GM19455 (cell line): ENCODE data around the gene PCP4L1.

Source experiments
- ATAC-seq: cut with Tn5 transposase; IDR thresholded peaks from one replicate; pipeline ENCODE4 v1.9.1; 2021; ENCODE audit not compliant: unreplicated experiment

The PCP4L1 gene

DNA sequence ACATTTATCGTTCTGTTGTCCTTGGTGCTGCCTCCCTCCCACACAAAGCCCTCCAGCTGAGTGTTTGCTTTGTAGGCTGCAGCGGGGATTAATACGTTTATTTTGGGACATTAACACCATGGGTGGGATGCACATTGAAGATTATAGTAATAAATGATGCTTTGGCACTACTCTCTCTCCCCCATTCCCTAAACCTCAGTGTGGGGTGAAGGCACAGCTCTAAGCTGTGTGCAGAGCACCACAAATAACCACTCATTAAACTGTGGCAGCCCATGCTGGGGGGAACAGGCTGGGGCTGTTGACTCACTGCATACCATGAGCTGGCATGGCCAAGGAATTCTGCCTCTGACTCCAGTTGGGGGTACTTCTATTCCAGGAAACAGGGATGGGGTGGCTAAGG lies 7.7 kb downstream of the PCP4L1 start:
- no peak for ATAC-seq

DNA sequence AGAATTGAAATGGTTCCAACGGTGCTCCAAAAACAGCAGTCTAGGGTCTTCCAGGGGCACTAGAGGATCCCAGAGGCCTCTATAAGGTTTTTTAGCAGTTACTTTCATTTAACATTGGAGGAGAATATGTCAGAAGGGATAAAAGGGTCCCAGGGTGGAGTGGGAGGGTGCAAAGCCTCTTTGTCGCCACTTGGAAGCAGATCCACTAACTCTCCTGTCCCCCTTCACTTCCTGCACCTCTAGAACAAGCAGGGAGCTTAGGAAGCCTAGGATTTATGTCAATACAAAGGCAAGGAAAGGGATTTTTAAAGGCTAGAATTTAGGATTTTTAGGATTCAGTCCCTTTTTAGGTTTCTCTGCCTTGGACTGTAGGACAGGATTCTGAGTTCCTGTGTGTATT lies 8.3 kb downstream of the PCP4L1 start:
- ATAC-seq, result no peak

DNA sequence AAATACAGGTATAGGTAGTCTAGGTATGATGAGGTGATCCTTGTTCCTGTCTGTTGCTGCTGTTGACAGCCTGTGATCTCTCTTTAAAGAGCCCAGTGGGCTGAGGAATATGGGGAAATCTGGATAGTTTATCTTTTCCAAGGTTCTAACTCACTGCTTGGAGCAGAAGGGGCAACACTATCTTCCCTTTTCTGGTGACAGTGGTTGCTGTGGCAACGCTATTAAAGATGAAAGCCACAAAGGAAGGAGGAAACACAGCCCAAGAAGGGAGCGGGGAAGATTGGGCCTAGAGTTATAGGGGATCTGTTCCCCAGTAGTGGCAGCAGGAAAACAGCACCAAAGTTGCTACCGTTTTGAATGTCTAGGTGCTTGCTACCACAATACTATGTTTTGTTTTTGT lies 8.8 kb downstream of the PCP4L1 start:
- ATAC-seq, result no peak

DNA sequence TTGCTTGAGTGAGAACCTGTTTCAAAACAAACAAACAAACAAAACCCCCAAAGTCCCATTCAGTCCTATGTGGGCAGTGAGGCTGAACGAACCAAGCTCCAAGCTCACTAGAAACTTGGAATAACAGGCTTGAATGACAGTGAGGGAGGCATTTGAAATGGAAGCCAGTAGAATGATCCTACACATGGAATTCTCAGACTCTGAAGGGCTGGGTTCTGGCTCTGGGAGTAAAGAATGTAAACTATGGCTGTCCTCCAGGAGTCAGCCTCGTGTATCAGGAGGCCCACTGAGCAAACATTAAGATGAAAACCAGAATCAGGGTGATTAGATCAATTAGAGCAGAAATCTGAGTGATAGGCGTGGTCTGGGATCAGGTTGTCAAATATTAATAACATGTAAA lies 14.9 kb downstream of the PCP4L1 start:
- no peak for ATAC-seq

DNA sequence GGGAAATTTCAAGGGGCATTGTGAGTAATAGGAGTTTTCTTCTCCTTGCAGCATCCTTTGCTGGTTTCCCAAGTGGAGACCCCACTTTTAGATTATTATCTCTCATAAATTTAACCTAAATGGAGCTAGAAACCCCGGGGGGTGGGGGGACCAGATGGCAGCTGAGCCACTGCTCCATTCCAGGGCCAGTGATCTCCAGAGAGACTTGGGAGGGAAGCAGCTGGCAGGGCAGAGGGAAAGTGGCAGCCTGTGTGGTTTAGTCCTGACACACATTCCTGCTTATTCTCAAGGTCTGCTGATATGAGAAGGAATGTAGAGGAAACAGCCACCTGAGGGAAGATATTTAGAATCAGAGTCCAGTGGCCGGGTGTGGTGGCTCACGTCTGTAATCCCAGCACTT lies 16.3 kb downstream of the PCP4L1 start:
- no peak for ATAC-seq

DNA sequence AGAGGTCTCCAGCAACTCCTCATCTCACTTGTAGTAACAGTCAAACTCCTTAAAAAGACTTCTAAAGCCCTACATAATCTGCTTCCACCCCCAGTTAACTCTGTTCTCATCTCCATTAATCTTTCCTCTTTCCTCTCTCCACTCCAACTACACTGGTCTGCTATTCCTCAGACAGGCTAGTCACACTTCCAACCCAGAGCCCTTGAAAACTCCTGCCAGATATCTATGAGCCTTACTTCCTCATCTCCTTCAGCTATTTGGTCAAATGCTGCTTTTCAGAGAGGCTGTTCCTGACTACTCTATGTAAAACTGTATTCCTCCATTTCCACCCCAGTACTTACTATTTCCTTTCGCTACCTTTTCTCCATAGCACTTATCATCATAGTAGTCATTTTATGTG lies 24.4 kb downstream of the PCP4L1 start:
- no peak for ATAC-seq

DNA sequence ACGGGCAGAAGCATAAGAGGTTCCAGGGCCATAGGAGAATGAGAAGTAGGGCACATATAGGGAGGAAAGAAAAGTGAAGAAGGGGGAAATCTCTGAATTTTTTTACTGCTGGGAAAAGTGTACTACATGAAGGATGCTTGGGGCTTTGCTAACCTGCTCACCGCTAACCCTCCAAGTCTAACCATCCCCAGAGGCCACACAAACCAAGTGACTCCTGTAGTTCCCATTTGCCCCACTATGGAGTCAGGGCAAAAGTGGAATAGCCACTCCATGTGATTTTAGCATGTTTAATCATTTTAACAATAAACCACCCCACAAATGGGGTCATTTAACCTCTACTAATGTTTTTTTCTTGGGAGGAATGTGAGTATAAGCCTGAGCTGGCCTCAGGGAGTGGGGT lies 26.6 kb downstream of the PCP4L1 start:
- no peak for ATAC-seq

DNA sequence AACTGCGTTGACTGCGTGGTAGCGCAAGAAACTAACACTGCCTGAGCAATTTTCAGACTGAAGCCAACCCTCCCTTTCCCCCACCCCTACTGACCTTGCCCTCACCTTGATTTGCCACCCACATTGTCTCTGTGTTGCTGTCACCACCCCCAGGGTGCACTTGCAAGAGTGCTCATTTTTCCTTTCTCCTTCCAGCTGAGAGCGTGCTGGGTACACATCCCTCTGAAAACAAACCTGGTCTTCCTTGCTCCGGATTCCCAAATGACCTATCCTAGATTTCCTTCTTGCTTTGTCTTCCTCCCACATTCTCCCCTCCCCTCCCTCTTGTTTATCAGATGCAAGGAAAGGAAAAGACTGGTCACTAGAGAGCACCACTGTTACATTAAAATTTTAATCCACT lies 27.0 kb downstream of the PCP4L1 start:
- no peak for ATAC-seq

DNA sequence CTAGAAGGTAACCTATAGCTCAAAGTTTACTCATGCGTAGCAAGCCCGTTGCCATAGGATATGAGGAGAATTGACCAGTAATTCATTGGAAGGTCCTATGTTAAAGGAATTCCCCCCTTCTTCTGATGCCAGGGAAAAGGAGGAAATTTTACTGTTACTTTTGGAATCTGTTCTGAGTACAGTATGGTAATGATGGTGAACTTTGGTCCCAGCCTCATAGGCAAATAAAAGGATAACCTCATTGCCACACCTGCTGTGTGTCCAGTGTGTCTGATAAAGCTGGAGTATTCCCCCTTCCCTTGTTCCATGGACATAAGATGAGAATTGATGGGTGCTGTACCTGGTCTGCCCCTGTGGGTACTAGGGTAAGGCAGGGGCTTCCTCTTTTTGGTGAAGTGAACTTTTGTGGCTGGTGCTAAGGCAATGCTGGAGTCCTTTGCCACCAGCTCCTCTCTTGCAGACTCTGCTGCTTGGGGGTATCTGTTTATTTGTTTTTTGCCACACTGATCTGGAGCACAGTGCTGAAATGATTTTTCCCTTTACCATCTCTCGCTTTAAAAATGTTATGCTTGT lies 29.0 kb downstream of the PCP4L1 start:
- no peak for ATAC-seq

DNA sequence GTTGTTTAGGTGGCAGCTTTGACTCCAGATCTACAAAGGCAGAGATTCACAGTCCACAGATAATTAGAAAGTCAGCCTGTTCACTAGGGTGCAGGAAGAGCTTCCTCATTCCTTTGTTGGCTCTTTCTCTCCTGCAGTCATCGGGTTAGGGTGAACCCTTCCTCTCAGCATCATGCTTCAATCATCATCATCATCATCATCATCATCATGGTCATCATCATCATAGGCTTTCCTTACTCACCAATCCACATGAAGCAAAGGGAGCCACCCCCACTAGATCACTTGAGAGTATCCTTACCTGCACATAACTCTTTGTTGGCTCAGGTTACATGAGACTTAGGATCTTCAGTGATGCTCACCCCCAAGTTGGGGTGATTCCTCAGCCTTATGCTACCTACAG lies 32.2 kb downstream of the PCP4L1 start:
- ATAC-seq, result no peak

DNA sequence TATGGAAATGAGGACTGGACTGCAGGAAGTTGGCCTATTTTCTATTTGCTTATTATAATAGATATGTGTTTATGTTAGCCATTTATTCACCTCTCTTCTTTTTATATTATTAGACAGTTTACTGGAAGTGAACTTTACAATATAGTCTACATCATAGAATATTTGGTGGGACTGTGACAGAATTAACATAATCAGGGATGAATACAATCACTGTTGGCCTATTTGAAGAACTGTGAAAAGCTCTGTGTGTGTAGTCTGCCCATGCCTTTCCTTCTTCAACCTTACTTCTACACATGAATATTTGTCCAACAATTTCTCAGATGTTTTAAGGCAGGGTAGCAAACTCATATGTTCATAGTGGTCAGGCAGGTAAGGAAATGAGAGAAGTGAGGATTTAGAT lies 38.9 kb downstream of the PCP4L1 start:
- no peak for ATAC-seq

DNA sequence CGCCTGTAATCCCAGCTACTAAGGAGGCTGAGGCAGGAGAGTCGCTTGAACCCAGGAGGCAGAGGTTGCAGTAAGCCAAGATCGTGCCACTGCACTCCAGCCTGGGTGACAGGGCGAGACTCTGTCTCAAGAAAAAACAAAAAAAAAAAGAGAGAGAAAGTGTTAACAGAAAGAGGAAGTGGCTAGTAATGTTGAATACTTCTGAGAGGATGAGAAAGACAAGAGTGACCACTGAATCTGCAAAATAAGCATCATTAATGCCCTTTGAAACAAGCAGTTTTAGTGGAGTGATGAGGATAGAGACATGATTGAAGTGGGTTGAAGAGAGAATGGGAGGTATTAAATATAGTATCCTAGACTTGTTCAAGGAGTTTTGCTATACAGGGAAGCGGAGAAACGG lies 39.6 kb downstream of the PCP4L1 start:
- no peak for ATAC-seq

DNA sequence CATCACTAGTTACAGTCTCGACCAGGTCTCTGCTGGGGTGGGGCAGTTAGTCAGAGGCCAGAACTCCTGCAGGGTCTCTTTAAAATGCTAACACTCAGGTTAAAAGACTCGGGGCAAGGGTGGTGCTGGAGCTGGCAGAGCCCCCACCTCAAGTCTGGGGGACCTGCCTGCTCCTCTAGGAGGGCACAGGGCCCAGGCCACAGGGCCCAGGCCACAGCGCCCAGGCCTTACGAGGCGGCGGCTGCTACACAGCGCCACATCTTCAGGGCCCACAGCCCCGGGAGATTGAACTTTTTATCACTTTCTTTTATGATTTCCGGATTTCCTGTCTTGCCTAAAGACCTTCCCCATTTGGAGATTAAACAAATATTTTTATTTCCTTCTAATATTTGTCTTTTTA lies 40.8 kb downstream of the PCP4L1 start:
- no peak for ATAC-seq

DNA sequence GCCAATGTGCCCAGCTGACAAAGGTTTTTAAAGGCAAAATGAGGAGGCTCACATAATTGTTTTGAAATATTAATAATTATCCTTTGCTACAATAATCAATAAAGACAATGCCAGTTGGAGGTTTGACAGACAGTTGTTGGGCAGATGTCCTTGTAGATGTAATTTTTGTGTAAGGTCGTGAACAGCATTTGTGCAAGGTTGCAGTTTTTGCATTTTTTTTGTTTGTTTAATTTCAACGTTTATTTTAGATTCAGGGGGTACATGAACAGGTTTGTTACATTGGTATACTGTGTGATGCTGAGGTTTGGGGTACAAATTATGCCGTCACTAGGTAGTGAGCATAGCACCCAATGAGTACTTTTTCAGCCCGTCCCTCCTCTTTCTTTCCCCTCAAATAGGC lies 41.9 kb downstream of the PCP4L1 start:
- ATAC-seq, result no peak

DNA sequence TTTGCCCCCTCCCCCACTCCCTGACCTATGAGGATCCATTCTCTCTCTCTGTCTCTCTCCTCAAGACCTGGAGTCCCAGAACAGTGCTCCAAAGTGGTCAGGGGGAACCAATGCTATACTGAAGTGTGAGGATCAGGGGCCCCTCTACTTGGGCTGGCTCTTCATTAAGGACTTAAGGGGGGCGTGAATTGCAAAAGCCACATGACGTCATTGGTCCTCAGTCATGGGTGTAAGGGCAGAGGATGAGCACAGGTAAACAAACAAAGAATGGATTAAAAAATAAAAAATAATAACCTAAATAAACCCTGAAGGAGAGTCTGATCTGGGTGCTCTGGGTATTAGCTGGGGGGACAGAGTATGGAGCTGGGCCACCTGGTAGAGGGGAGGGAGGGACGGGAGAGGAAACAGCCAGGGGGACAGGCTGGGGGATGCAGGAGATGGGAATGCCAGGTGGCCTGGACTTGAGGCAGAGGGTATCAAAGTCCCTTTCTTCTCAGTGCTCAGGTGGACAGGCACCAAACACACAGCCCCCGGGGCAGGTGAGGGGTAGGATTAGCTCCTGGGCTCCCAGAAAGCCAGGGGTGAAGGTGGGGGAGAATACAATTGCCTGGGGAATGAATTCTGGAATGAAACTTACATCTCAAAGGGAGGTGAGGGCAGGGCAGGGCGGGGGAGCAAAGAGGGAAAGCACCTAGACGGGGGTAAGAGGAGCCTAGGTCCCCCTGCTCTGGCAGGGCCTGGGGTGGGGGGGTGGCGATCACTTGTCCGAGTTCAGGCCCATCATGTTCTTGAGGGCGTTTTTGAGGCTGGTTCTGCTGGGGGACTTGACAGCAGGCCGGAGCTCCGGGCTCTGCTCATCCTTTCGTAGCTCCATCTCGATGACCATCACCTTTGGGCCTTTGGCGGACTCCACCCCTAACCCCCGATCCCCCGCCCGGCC lies 46.7 kb downstream of the PCP4L1 start:
- ATAC-seq, result no peak

DNA sequence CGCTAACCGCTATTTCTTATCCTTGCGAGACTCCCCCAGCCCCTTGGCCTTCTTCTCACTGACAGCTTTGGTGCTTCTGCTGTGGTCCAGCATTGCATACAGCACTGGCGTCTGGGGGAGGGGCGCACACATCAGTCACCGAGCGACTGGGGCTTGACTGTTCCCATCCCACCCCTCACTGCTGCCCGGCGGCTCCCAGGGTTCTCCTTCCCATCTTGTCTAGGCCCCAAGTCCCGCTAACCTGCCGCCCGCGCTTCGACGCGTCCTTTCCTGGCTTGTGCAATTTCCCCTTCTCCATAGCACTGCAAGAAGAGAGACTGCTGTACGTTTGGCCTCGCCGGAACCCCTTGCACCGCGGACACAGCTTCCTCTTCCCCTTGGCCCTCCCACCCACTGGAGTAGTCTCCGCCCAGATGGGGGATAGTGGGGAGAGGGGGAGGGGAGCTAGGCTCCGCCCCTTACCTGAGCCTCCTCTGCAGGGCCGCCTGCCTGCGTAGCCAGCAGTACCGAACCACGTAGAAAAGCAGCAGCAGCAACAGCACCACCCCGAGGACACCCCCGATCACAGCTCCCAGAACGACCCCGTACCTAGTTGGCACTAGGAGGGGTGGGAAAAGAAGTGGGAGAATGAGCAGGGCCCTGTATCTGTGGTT lies 47.4 kb downstream of the PCP4L1 start:
- ATAC-seq, result peak; percentile 69

DNA sequence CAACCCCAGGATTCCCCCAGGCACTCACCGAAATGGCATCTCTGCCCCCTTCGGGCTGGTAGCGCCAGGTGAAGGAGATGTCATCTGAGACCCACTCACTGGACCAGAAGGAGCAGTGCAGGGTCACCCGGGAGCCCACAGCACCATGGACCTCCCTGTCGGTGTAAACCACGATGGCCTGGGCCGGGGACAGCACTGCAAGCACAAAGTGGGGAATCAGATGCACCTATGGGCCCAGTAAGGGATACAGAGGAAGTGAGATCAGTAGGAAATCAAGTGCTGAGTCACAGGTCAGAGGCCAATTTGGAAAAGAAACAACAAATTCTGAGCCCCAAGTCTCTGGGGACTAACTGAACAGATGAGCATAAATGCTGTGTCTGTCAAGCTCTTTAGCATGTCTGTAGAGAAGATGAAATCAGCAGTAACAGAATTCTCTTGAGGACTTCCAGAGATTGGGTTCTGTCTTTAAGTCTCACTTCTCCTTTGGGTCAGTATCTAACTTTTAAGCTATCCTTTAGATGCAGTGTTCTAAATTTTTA lies 48.8 kb downstream of the PCP4L1 start:
- no peak for ATAC-seq

DNA sequence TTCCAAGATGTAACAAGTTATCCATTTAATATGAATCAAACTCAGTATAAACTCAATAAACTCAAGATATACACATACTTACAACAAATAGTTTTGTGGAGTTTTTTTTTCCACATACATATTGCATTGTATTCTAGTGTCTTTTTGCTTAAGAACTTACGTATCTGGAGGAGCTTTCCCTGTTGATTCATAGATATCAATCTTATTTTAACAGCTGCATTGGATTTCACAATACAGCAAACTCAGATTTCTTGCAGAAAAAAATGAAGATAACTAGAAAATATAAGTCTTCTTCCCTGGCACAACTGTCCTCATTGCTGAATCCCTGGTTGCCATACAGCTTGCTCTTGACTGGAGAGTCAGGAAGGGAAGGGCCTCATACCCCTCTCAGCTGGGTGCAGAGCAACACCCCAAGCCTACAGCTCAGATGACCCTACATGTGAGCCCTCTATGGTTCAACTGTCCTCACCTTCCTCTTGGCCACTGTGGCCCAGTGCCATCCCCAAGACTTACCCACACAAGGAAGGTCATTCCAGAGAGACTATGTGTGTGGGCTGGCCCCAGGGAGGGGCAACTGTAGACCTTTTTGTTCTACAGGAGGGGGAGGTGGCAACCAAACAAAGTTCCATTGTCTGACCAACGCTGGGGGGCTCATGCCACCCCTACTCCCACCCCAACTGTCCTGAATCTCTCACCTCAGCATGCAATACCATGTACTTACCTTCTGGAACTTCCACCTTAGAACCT lies 49.5 kb downstream of the PCP4L1 start:
- ATAC-seq, result no peak

DNA sequence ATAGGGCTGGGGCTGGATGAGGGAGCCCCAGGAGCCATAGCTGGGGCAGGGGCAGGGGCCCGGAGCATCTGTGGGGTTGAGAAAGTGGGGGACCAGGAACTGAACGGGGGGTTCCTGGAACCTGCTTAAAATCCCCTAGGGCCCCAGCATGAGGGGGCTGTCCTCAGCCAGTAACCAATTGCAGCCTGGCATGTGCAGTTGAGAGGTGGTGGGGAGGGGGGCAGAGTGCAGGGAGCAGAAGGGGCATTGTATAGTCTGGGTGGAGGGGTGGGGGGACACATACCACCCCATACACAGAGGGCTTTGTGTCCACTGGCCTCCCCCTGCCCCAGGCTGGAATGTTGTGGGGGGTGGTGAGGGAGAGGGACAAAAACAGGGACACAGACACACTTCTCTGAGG lies 51.3 kb downstream of the PCP4L1 start, which contains the start of gene MPZ:
Gene MPZ (minus strand): TSS at position 101 of the 400 bp plus-strand sequence. CDS start 63 bp downstream, at position 38.
- ATAC-seq, result no peak

DNA sequence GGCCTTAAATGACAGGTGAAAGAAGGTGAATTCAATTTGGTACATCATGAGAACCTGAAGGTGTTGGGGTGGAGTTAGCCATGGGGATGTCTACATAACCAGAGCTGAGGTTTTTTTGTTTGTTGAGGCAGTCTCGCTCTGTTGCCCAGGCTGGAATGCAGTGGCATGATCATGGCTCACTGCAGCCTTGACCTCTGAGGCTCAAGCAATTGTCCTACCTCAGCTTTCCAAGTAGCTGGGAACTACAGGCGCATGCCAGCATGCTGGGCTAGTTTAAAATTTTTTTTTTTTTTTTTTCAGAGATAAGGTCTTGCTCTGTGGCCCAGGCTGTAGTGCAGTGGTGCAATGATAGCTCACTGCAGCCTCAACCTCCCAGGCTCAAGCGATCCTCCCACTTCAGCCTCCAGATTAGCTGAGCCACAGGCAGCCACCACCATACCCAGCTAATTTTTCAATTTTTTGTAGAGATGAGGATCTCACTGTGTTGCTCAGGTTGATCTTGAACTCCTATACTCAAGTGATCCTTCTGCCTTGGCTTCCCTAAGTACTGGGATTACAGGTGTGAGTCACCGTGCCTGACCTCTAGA lies 53.1 kb downstream of the PCP4L1 start:
- ATAC-seq, result no peak
